NCI-H1930 (cell line): ENCODE results near the gene BRF1.

Experiments
- DNase-seq, 2 experiments: peaks; one replicate each; lab custom pipeline; 2025; lab: John Stamatoyannopoulos, UW

The BRF1 gene

DNA sequence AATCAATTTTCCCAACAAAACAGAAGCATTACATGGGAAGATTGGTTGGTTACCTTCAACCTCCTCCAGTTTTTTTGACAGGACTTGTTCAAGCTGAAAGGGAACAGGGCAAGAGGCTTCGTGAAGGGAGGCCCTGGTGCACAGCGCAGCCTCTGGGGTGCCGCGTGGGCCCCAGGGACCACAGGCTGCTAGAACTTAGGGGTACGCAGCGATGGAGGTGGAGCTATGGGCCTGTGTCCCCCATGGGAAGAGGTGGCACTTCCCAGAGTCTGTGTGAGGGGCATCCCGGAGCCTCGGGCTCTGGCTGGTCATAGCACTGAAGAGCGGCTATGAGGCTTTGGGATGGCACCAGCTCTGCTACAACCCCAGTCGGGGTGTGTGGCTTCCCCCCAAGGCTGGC, 74.6 kb downstream of the BRF1 start:
- DNase-seq: no peak

DNA sequence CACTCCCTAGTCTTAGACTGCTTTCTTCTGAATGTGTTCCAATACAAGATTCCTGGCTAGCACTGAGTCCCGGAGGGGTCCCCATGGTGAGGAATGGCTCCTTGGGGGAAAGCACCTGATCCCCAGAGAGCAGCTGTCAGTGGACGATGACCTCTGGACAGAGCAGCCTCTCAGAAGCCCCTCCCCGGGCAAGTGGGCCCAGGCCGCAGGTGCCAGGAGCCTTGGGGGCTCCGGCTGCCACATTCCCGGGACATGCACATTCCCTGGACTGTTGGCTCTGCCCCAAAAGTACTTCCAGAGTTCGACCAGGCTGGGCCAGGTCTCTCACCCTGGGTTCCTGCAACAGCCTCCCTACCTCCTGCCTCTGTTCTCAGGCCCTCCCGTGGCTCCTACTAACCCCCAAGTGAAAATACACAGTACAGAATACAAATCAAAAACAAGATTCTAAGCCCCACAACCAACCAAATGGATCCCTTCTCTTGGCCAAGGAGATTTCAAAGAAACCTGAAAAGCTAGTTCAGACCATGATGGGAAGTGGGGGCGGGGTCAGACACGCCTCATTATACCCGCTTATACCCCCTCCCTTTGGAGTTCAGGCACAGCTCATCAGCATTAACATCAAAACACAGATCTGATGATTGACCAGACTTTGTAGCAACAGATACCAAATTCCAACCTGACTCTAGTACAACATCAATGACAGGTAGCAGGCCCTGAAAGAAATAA, 75.8 kb downstream of the BRF1 start:
- no peak for DNase-seq

DNA sequence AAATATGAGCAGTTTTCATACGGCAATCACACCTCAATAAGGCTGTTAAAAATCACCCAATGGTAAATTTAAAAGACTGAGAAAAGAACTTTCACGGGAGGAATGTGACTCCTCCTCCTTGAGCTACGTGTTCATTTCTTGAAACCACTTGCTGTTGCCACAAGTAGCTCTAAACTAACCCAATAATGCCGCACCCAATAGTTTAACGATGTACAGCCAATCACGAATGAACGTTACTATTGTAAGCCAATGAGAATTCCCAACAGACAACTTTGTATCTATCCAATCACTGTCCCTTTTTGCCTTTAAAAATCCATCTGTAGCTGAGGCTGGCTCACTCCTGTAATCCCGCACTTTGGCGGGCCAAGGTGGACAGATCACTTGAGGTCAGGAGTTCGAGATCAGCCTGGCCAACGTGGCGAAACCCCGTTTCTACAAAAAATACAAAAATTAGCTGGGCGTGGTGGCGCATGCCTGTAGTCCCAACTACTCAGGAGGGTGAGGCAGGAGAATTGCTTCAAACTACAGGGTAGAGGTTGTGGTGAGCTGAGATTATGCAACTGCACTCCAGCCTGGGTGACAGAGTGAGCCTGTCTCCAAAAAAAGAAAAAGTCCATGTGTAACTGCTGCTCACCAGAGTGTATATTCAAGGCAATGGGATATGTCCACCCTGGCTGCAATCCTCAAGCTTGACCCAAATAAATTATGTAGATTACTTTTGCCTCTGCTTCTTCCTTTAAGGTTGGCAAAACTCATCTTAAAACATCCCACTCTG, 76.8 kb downstream of the BRF1 start:
- no peak for DNase-seq

DNA sequence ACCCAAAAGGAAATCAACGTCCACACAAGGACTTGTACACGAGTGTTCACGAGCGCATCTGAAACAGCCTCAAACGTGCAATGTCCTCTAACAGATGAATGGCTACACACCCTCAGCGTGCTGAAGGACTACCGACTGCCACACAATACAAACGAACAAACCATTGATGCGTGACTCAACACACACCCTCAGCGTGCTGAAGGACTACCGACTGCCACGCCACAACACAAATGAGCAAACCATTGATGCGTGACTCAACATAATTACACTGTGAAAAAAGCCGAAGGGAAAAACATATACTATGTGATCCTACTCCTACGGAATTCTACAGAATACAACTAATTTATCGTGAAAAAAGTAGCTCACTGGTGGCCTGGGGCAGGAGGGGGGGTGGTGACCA, 77.5 kb downstream of the BRF1 start:
- DNase-seq: no peak

DNA sequence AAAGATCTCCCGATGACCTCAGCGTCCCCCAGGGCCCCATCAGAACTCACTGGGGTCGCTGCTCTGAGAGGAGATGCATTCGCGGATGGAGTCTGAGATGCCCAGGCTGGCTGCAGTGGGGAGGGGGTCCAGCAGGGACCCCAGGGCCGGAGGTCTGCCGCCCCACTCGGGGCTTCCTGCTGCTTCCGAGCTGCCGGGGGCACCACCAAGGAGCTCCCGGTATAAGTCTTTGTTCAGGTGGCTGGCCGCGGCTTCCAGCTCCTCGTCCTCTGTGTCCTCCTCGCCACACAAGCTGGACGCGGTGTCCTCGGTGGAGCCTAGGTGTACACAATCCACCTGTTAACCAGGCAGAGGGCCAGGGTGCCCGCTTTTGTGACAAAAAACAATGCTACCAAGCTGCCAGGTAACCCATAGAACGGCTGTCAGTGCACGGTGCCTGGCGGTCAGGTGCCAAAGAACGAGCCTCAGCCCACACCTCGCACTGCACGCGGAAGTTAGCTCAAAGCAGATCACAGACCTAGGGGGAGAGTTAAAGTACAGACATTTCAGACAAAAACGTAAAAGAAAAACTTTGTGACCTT, 79.1 kb downstream of the BRF1 start:
- DNase-seq: no peak

DNA sequence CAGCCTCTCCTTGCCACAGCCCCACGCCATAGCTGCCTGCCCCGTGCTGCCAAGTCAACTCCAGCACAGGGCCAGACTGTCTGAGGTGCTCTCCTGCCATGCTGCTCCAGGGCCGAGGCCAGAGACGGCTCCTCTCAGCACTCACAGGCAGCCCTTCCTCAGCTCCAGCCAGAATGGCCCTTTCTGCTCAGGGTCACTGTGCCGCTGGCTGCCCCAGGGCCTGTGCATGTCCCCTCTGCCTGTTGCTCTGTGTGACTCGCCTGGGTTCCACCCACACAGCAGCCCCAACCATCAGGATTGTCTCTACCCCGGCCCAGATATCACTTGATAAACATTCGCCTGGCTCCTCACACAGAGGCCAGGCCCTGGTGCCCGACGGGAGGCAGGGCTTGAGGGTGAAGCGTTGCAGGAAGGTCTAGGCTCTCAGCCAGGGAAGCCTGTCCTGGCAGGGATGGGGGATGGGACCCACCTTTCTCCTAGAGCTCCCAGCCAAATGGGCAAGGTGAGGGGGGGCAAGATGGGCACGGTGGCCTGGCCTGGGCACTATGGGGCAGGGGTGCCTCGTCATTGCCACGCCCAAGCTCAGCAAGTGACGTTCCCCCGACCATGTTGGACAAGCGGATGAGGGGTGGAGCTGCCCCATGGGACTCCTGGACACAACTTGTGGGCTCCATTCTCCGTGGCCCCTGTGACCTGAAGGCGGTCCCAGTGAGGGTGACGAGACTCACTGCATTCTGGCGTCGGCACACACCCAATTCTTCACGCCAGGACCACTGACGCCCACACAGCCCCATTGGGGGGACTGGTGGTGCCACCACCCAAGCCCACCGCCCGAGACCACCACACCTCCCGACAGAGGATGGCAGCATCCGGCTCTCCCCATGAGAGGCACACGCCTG, 79.9 kb downstream of the BRF1 start:
- no peak for DNase-seq

DNA sequence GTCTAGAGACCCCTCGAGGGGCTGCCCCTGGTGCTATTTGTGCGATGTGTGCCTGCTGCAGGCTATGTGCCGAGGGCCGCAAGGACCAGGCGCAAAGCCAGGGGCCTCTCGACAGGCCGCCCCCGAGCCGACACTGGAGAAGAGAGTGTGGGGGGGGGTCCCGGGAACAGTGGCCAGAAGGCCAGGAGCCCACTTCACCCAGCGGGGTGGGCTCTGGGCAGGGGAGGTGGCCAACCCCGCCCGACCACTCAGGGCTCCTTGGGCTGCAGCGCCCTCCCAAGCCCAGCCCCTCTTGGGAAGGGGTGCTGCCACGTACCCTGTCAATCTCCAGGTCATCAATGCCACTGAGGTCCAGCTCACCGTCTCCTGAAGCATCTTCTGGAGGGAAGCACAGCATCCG, 81.0 kb downstream of the BRF1 start:
- DNase-seq: no peak

DNA sequence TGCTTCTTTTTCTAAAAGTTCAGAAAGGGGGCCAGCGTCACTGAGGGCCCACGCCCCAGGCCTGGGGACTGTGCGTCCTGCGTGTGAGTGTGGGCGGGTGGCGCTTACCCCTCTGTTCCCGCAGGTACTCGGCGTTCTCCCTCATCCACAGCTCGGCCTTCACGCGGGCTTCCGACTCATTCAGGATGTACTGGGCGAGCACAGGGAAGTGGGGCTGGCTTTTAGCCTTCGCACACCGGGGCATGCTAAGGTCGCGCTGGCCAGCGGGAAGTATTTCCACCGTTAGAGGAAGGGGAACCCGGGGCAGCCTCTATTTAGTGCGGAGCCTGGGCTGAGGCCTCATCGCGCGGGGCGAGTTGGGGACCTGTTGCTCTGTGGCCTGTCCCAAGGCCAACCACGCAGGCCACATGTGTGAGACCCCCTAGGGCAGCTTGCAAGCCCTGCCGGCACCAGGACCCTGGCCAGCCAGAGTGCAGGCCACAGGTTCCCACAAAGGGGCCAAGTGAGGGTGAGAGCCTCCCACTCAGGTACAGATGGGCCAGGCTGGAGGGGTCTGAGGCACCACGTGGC, 81.7 kb downstream of the BRF1 start:
- DNase-seq: no peak

DNA sequence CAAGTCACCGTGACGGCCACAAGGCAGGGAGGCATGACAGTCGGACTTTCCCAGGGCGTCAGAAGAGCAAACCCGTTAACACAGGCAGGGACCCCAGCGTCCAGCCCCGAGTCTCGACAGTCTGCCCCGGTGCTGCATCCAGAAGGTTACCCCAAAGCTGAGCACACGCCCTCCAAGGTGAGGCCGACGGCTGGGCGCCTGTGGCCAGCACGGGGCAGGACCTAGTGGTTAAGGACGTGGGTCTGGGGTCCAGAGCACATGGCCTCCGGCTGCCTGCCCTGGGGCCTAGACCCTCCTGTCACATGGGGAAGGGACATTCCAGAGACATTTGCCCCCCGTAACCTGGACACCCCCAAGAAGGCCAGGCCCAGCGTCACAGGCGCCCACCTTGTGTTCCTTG, 82.2 kb downstream of the BRF1 start:
- no peak for DNase-seq

DNA sequence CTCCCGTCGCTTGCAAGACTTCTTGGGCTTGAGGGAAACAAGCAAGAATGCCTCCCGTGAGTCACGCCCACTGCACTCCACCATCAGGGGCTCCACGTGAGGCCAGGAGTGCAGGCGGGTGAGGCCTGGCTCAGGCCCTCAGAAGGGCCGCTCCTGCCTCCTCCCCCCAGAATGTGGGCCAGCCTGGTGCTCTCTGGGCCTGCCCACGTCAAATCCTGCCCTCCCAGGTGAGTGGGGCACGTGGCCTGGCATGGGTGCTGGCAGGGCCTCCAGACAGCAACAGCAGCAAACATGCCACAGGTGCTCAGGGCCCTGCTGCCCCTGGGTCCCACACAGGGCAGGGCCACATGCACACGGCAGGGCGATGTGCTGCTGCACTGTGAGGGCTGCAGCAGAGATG, 83.0 kb downstream of the BRF1 start:
- no peak for DNase-seq

DNA sequence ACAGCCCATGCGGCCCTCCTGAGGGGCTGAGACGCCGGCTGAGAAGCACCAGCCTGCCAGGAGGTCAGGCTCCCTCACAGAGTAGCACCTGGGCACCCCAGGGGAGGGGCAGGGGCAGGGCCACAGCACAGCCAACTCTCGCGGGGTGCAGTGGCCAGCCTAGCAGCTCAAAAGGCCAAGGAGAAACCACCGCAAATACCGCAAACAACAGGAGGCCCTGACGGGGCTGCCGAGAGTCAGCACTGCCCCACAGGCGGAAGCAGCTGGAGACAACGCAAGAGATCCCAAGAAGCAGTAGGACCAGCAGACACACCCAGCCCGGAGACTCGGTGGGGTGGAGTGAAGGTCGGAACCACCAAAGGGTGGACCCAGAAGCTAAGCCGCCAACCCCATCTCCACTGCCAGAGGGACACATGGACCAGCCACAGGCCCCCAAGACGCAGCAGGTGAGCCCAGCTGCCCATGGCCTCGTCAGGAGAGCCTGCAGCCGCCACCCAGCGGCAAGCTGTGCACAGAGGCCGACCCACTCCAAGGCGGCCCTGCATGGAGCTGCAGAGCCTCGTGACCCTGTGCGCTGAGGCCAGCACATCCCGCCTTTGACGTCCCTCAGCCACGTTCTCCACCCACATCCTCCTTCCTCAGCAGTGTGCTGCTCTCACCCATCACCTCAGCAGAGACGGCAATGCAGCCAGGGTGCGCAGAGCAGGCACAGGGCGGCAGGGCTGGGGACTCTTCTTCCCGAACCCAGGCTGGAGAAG, 84.1 kb downstream of the BRF1 start:
- DNase-seq: no peak

DNA sequence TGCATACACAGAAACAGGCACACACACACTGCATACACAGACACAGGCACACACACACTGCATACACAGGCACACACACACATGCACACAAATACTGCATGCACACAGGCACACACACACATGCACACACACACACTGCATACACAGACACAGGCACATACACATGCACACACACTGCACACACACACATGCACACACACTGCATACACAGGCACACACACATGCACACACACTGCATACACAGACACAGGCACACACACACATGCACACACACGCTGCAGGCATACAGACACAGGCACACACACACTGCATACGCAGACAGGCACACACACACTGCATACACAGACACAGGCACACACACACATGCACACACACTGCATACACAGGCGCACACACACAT, 85.2 kb downstream of the BRF1 start:
- no peak for DNase-seq

DNA sequence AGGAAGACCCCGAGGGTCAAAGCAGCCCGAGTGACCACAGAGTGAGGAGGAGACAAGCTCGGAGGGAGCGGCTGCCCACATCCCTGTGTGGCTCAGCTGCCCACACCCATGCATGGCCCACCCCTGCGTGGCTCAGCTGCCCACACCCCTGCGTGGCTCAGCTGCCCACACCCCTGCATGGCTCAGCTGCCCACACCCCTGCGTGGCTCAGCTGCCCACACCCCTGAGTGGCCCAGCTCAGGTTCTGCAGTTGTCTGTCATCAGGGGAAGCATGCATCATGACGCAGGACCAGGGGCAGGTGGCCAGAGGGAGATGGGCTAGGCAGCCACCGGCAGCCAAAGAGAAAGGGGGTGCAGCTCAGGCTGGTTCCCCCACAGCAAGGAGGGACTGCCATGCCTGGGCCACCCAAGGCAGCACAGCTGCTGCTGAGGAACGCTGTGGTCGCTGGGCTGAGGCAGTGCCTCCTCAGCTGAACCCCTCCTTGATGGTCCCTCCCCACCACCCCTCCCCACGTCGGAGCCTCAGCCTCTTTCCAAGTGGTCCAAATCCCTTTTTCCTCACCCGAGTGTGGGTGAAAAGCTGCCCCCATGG, 86.4 kb downstream of the BRF1 start:
- no peak for DNase-seq

DNA sequence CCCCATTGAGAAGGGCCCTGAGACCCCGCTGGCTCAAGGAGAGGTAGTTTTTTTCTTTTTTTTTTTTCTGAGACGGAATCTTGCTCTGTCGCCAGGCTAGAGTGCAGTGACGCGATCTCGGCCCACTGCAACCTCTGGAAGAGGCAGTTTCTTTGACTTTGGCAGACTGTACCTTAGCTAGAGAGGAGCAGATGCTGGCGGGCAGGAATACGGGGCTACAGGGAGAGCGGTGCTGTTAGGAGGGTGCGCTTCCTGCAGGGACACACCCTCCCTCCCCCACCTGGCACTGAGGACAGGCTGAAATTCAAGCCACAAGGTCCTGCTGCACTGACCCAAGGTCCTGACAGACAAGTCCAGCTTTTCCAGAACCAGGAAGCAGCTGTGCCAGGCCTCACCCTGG, 87.4 kb downstream of the BRF1 start:
- DNase-seq: no peak

DNA sequence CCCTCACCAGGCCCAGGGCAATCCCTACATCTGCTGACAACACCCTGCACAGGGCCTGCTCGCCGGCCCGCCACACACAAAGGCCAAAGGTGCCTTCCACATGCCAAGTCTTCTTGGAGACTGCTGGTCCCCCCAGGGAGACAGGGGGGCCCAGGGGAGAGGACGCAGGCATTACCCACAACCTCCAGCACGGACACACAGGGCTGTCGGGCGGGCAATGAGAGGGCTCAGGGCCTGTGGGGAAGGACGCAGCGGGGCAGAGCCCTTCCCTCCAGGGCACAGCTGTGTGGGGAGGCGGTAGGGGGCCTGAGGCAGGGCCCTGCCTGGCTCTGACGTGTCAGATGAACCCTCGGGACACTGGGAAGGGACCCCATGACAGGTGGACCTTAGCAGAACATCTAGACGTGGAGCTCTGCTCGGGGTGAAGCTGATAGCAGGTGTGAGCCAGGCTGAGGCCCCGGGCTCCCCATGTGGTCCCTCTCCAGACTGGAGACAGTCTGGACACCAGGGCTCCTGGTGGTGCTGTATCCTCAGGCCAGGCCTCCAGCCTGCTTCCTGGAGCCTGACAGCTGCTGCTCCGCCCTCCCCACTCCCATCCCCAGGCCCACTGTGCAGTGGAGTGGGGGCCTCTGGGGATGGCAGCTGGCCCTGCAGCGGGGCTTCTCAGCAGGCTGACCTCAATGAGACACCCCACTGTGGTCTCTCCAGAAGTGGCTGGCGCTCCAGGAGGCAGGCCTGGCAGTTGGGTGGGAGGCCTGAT, 88.1 kb downstream of the BRF1 start:
- DNase-seq: no peak

DNA sequence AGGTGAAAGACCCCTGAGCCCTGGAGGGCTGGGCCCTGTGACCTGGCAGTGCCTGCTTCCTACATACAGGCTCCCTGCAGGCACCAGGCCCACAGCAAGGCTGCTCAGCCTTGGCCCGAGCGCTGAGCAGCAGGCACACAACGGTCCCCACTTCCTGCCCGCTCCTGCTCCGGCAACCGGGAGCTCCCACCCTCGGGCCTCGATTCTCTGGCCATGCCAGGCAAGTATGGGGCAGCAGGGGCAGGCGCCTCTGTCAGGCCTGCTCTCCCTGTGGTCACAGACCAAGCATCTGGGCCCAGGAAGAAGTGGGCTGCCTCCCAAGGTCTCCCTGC, 89.1 kb downstream of the BRF1 start:
- DNase-seq: no peak

DNA sequence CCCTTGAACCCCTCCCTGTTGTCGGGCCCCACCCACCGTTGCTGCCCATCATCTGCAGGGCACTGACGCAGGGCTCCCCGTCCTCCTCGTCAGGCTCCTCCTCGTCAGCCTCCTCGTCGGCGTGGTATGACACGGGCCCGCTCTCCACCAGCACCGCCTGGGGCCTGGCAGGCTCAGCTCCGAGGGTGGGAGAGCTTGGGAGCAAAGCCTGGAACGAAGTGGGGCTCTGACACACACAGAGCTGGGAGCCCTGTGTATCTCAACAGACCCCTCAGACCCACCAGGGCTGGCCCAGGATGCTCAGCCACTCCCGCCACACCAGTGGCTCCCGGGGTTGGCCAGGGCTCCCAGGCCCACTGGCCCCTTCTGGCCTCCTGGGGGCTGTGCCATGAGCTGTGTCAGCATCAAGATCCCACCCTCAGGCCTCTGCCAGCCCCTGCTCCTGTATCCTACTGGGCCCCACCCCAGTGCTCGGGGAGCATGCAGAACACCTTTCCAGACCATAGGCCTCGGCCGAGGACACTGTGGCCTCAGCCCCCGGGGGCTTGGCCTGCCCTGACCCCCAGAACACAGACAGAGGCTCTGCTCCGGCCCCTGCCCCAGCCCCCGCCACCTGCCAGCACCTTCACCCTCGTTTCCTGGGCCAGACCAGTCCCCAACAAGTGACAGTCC, 89.6 kb downstream of the BRF1 start:
- no peak for DNase-seq

DNA sequence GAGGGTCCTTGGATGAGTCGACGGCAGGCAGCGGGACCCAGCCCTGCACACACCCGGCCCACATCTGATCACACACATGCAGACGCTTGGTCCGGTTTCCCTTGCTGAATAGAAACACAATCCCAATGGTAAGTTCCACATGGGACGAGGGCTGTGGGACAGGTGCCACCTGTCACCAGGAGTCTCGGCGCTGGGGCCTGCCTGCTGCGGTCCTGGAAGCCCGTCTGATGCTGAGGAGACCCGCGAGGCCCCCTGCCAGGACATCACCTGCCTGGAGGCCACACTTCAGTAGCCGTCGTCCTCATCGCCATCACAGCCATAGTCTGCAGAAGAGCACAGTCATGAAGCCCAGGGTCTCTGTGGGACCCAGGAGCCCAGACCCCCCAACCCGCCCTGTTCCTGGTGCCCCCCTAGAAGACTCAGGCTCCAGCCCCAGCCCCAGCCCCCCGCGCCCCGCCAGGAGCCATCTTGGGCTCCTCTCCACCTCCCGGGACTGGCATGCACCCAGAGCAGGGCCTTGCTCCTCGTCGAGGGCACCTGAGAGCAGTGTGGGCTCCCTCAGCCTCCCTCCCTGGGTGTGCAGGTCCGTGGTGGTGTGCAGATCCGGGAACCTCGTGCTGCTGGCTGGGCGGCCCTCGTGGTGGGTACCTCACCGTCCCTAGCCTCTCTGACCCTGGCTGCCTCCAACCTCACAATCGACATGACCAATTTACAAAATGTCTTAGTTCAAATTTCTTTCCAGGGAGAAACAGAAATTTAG, 90.4 kb downstream of the BRF1 start:
- no peak for DNase-seq

DNA sequence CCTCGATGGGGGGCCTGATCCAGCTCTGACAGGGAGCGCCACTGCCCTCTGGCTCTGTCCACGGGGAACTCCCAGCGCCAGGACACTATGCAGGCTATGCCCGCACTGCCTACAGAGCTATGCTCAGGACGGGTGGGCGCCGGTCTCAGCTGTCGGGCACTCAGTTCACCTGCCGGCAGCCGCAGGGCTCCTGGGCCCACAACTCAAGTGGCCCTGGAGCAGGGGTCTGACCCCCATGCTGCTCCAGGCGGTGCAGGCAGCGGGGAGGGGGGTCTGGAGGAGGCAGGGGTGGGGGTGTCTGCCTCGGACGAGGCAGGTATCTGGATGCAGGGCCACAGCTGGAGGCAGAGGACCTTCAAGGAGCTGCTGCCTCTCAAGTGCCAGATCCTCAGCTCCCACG, 91.2 kb downstream of the BRF1 start:
- DNase-seq: no peak
